Neuronal stem cell (in vitro differentiated cells): ENCODE measurements around the gene SORCS1.

ENCODE experiments used
- DNase-seq: peaks from one replicate; pipeline ENCODE4 v3.0.0-alpha.2; 2013; ENCODE audit warnings: low spot score
- H2AFZ ChIP-seq: one replicate; pipeline ENCODE4 v1.6.1; 2013; ENCODE audit warnings: mild to moderate bottlenecking, low read length, inconsistent platforms
- H2AK5ac ChIP-seq: 2 replicates; pipeline ENCODE4 v1.6.1; 2013; ENCODE audit warnings: low read depth, mild to moderate bottlenecking, inconsistent platforms, low read length, moderate library complexity, mixed read lengths
- H2BK120ac ChIP-seq: 2 replicates; pipeline ENCODE4 v1.6.1; 2013; ENCODE audit warnings: low read depth, mild to moderate bottlenecking, inconsistent platforms, low read length, moderate library complexity, mixed read lengths
- H2BK12ac ChIP-seq: one replicate; pipeline ENCODE4 v1.6.1; 2013; ENCODE audit warnings: low read length, inconsistent platforms
- H2BK15ac ChIP-seq: 2 replicates; pipeline ENCODE4 v1.6.1; 2013; ENCODE audit warnings: mild to moderate bottlenecking, low read length, inconsistent platforms, mixed read lengths
- H2BK5ac ChIP-seq: one replicate; pipeline ENCODE4 v1.6.1; 2013; ENCODE audit warnings: inconsistent platforms, mild to moderate bottlenecking, low read length, moderate library complexity
- H3K14ac ChIP-seq: one replicate; pipeline ENCODE4 v1.6.1; 2013; ENCODE audit warnings: low read length, inconsistent platforms
- H3K18ac ChIP-seq: 2 replicates; pipeline ENCODE4 v1.6.1; 2013; ENCODE audit warnings: low read length, inconsistent platforms
- H3K23ac ChIP-seq: 2 replicates; pipeline ENCODE4 v1.6.1; 2013; ENCODE audit warnings: low read depth, mild to moderate bottlenecking, mixed read lengths, low read length, inconsistent platforms; ENCODE audit not compliant: poor library complexity
- H3K27ac ChIP-seq: replicated peaks from 3 replicates; pipeline ENCODE4 v1.5.1; 2013; ENCODE audit warnings: low read length, inconsistent platforms
- H3K27me3 ChIP-seq, 3 experiments: 2 replicates each; pipeline ENCODE4 v1.6.1; 2013; ENCODE audit warnings: low read length in 3 of 3, mild to moderate bottlenecking in 2 of 3, inconsistent platforms in 1 of 3, low read depth in 1 of 3, mixed read lengths in 1 of 3, moderate library complexity in 1 of 3; ENCODE audit not compliant: control insufficient read depth in 3 of 3, insufficient read depth in 3 of 3
- H3K36me3 ChIP-seq, 2 donors: replicated peaks in 1 of 2; 2 replicates each; pipeline ENCODE4 v1.6.1; 2013; ENCODE audit warnings: low read length in 2 of 2; ENCODE audit not compliant: control insufficient read depth in 2 of 2, insufficient read depth in 2 of 2
- H3K4ac ChIP-seq: 2 replicates; pipeline ENCODE4 v1.6.1; 2013; ENCODE audit warnings: inconsistent platforms, mild to moderate bottlenecking, low read length, moderate library complexity
- H3K4me1 ChIP-seq, 2 donors: 1 replicate in 1 of 2; 2 replicates in 1 of 2; pipeline ENCODE4 v1.6.1; 2013; ENCODE audit warnings: low read length in 2 of 2, low read depth in 1 of 2; ENCODE audit not compliant: control insufficient read depth in 2 of 2, insufficient read depth in 1 of 2
- H3K4me2 ChIP-seq: one replicate; pipeline ENCODE4 v1.6.1; 2013; ENCODE audit warnings: mild to moderate bottlenecking, low read length, inconsistent platforms; ENCODE audit not compliant: insufficient read depth, poor library complexity, severe bottlenecking
- H3K4me3 ChIP-seq, 2 donors: 2 replicates each; pipeline ENCODE4 v1.5.1; 2013; ENCODE audit warnings: low read length in 2 of 2, mild to moderate bottlenecking in 2 of 2, inconsistent platforms in 1 of 2, moderate library complexity in 1 of 2
- H3K79me1 ChIP-seq: one replicate; pipeline ENCODE4 v1.6.1; 2013; ENCODE audit warnings: low read depth, mild to moderate bottlenecking, inconsistent platforms, low read length, moderate library complexity
- H3K9ac ChIP-seq: one replicate; pipeline ENCODE4 v1.6.1; 2013; ENCODE audit warnings: mild to moderate bottlenecking, low read depth, low read length, inconsistent platforms; ENCODE audit not compliant: poor library complexity
- H3K9me3 ChIP-seq, 2 donors: replicated peaks in 1 of 2; 2 replicates each; pipeline versions ENCODE3 to v1.6.1; 2013; ENCODE audit warnings: low read length in 2 of 2, mild to moderate bottlenecking in 2 of 2, inconsistent platforms in 1 of 2, low read depth in 1 of 2, mixed read lengths in 1 of 2, moderate library complexity in 1 of 2; ENCODE audit not compliant: control insufficient read depth in 2 of 2, insufficient read depth in 1 of 2
- H4K8ac ChIP-seq: one replicate; pipeline ENCODE4 v1.6.1; 2013; ENCODE audit warnings: low read depth, mild to moderate bottlenecking, inconsistent platforms, low read length, moderate library complexity
- H4K91ac ChIP-seq: one replicate; pipeline ENCODE4 v1.6.1; 2013; ENCODE audit warnings: low read length, low read depth, mild to moderate bottlenecking, inconsistent platforms; ENCODE audit not compliant: poor library complexity
- WGBS, 2 donors: extraction: QIAGEN DNeasy Blood & Tissue Kit; methylation state at CpG; one replicate each; pipeline ENCODE4 v1.1.7; 2013; ENCODE audit warnings: missing lambda C conversion rate in 2 of 2, mixed read lengths in 1 of 2; ENCODE audit not compliant: insufficient read length in 2 of 2, insufficient replicate concordance in 1 of 2; ENCODE audit errors: extremely low coverage in 2 of 2; 5-methylcytosine and 5-hydroxymethylcytosine counted together

The SORCS1 gene

DNA sequence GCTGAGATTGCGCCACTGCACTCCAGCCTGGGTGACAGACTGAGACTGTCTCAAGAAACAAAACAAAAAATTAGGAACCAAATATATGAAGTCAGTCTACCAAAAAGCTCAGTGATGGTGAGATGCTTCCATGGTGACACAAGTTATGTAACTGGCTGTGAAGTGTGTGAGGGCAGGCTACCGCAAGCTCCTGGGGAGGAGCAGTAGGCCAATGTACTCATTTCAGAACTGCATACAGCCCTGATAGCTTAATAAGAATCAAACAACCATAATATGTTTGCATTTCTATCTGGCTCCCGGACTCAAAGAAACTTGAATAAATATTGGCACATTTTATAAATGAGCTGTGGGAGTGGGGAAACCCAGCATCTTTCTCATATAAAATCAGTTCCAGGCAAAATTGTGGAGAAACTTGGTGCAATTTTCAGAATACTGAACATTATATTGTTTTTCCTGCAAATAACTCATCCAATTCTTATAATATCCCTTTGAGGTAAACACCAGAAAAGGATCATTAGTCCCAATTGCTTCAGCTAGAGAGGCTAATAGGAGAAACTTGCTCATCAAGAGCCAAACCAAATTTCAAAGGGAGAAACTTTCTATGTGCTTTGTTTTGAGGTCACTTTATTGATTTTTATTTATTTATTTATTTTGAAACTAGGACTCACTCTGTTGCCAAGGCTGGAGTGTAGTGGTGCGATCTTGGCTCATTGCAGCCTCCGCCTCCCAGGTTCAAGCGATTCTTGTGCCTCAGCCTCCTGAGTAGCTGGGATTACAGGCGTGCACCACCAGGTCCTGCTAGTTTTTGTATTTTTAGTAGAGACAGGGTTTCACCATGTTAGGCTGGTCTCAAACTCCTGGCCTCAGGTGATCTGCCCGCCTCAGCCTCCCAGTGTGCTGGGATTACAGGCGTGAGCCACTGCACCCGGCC lies 127.0 kb downstream of the SORCS1 start:
- no peak overlapping the region for H2BK5ac ChIP-seq
- H3K23ac ChIP-seq, result no peak overlapping the region
- no peak overlapping the region for H3K27ac ChIP-seq
- no peak overlapping the region for H3K9ac ChIP-seq
- no peaks in the 10 kb centered on the region for H3K27me3 ChIP-seq
- no peaks in the 10 kb centered on the region for H3K36me3 ChIP-seq
- H3K4me1 ChIP-seq, result peaks cover 0 to 5% of the 10 kb centered on the region in 2 donors
- H2BK120ac ChIP-seq, result no peak overlapping the region
- no peak overlapping the region for H3K14ac ChIP-seq
- H4K91ac ChIP-seq, result no peak overlapping the region
- H2AK5ac ChIP-seq, result no peak overlapping the region
- no peak for DNase-seq
- H3K79me1 ChIP-seq, result no peaks in the 10 kb centered on the region
- H3K4me2 ChIP-seq, result no peak overlapping the region
- no peak overlapping the region for H2BK15ac ChIP-seq
- H3K9me3 ChIP-seq, result no peaks in the 10 kb centered on the region
- no peak overlapping the region for H2BK12ac ChIP-seq
- H3K4ac ChIP-seq, result no peak overlapping the region
- no peak overlapping the region for H3K18ac ChIP-seq
- H4K8ac ChIP-seq, result no peak overlapping the region
- no peak overlapping the region for H2AFZ ChIP-seq
- H3K4me3 ChIP-seq, result no peak overlapping the region
- no CpG with 5 or more reads among the region's 10 CpGs for WGBS, 2 donors

DNA sequence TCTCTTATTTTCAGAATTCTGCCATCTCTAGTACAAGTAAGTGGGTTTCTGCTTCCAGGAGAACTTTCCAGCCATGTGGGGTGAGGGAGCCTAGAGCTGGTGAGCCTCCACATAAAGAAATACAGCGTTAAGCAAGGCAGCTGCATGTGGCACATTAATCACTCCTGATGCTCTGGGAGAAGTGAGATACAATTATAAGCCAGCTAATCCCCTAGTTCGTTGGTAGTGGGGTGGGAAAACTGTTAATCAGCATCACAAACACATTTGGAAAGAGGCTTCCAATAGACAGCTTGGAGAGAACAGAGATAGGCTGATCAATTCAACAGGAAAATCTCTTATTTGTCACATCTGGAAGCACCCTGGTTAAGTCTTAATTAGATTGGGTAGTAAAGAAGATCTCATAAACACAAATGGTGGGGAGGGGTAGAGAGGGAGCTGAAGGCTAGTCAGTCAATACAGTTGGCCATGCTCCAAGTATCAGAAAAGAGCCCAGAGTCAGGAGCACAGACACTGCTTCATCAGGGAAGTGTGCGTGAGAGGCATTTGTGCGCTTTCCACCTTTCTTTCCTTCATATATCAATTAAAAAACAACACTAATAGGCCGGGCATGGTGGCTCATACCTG lies 130.6 kb downstream of the SORCS1 start:
- Histone ChIP-seq H4K91ac (no peak overlapping the region), H3K36me3 (no peaks in the 10 kb centered on the region), H3K23ac (no peak overlapping the region), H2AK5ac (no peak overlapping the region), H3K27ac (no peak overlapping the region), H3K18ac (no peak overlapping the region), H3K4me2 (no peak overlapping the region), H3K4ac (no peak overlapping the region), H2AFZ (no peak overlapping the region), H3K4me1 (peaks cover 0 to 6% of the 10 kb centered on the region in 2 donors), H2BK12ac (no peak overlapping the region), H3K14ac (no peak overlapping the region), H3K79me1 (no peaks in the 10 kb centered on the region), H2BK5ac (no peak overlapping the region), H3K4me3 (no peak overlapping the region), H3K27me3 (no peaks in the 10 kb centered on the region), H2BK15ac (no peak overlapping the region), H3K9me3 (no peaks in the 10 kb centered on the region), H2BK120ac (no peak overlapping the region), H3K9ac (no peak overlapping the region), H4K8ac (no peak overlapping the region)
- no CpG with 5 or more reads among the region's 5 CpGs for WGBS, 2 donors
- no peak for DNase-seq

DNA sequence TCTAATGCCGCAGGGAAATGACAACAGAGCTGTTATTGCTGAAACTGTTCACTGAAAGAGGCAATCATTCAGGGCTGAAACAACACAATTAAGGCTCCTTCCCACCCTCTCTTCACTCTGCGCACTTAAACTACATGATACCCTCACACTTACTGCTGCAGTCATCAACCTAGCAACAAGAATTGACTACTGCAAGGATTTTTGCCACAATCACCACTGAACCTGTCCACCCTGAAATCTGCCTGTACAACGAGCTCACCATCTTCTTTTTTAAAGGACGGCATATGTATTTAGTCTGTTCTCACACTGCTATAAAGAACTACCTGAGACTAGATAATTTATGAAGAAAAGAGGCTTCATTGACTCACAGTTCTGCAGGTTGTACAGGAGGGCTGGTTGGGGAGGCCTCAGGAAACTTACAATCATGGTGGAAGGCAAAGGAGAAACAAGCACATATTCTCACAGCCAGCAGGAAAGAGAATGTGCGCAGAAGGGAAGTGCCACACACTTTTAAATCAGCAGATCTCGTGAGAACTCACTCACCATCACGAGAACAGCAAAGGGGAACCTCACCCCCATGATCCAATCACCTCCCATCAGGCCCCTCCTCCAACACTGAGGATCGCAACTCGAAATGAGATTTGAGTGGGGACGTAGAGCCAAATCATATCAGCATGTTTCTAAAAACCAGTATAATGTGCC lies 131.7 kb downstream of the SORCS1 start:
- WGBS, 2 donors, result no CpG with 5 or more reads among the region's 10 CpGs
- Histone ChIP-seq H3K27ac (no peak overlapping the region), H3K79me1 (no peaks in the 10 kb centered on the region)

More for the DNA sequence above, 131.7 kb downstream of the SORCS1 start:
- Histone ChIP-seq H3K36me3 (no peaks in the 10 kb centered on the region), H2BK15ac (no peak overlapping the region), H2AFZ (no peak overlapping the region), H3K14ac (no peak overlapping the region), H3K23ac (no peak overlapping the region), H2AK5ac (no peak overlapping the region), H3K9ac (no peak overlapping the region), H4K91ac (no peak overlapping the region), H3K27me3 (no peaks in the 10 kb centered on the region), H3K4me3 (no peak overlapping the region), H2BK120ac (no peak overlapping the region), H3K4me1 (peaks cover 0 to 6% of the 10 kb centered on the region in 2 donors), H4K8ac (no peak overlapping the region), H3K4ac (no peak overlapping the region), H3K9me3 (no peaks in the 10 kb centered on the region), H2BK12ac (no peak overlapping the region), H3K4me2 (no peak overlapping the region), H2BK5ac (no peak overlapping the region), H3K18ac (no peak overlapping the region)
- no peak for DNase-seq
